H1 (cell line): ENCODE measurements around the gene SPATS2. TPM values are rescaled to one million over a fixed set of nuclear protein-coding genes. Genes with fewer than 3 reads are reported as not detected.

Source experiments
- GTF2F1 ChIP-seq: IDR thresholded peaks from 2 replicates; pipeline ENCODE4 v1.6.1; 2012; ENCODE audit warnings: low read depth, low read length, improper control_type of control experiment, borderline replicate concordance
- HDAC6 ChIP-seq: IDR thresholded peaks from one replicate; pipeline ENCODE4 v1.7.1; 2012; ENCODE audit warnings: low read depth, mild to moderate bottlenecking, inconsistent platforms, low read length, moderate library complexity
- polyA plus RNA-seq, 7 experiments: library from polyadenylated mRNA; depleted of rRNA in 3 of 7; stranded (reverse) in 5 of 7; unstranded in 2 of 7; fragments of >200 nt in 5 of 7; fragments of 200-250 nt in 2 of 7; gene quantifications; 1 replicate in 5 of 7; 2 replicates in 1 of 7; 4 replicates in 1 of 7; pipeline versions ENCODE4 v1.2.1 to v1.2.3, GENCODE V29; 2011 to 2013; ENCODE audit warnings: missing spikeins in 2 of 7, mixed read lengths in 2 of 7
- total RNA-seq: library from RNA; stranded (reverse); fragmentation: NEBNext Ultra II Directional; extraction: Animal tissue kit (Norgen Biotek cat#: 25700); gene quantifications from 2 replicates; pipeline ENCODE4 v1.2.1, GENCODE V29; 2021

SPATS2 gene
- total and polyA plus RNA-seq, 2 of the 8 experiments (the other 6 are each of a cell fraction or from before 2014, with no cell fraction given), result 19.2 to 24.5 TPM

- no peak for TF ChIP-seq GTF2F1
- TF ChIP-seq HDAC6, result no peak
These were observed 33.0 kb upstream of the SPATS2 start (continued) for GRCh38 chr12:49334226-49334625.
